ENCODE measurements around the gene BET1.

The BET1 gene

GRCh38 chr7:93958651-93959050, 45.5 kb downstream of the BET1 start:
- Histone ChIP-seq H3K27ac (no peak overlapping the region), H3K36me3 (ENCODE audit: insufficient read depth, low read length) (no peaks in the 10 kb centered on the region), H3K9ac (ENCODE audit: insufficient read length) (no peak overlapping the region), H3K9me3 (ENCODE audit: low read depth, low read length) (no peaks in the 10 kb centered on the region), H3K4me3 (no peak overlapping the region)
- TF ChIP-seq POLR2AphosphoS5 (IDR thresholded peaks at IDR 0.05; ENCODE audit: borderline replicate concordance, low read depth, low read length) (no peak), FOXP2 (optimal IDR thresholded peaks at IDR 0.05; ENCODE audit: control extremely low read depth, extremely low read length, insufficient read depth) (no peak), EZH2 (IDR thresholded peaks at IDR 0.05) (no peak)
- no peak for DNase-seq (ENCODE audit: low read depth, low spot score)

GRCh38 chr7:93958216-93958615, 45.9 kb downstream of the BET1 start:
- no peak overlapping the region for H3K9ac ChIP-seq (ENCODE audit: insufficient read length)
- H3K36me3 ChIP-seq (ENCODE audit: insufficient read depth, low read length) = no peaks in the 10 kb centered on the region
- H3K4me3 ChIP-seq = no peak overlapping the region
- TF ChIP-seq EZH2 (IDR thresholded peaks at IDR 0.05) = no peak
- no peak for TF ChIP-seq POLR2AphosphoS5 (IDR thresholded peaks at IDR 0.05; ENCODE audit: borderline replicate concordance, low read depth, low read length)
- TF ChIP-seq FOXP2 (optimal IDR thresholded peaks at IDR 0.05; ENCODE audit: control extremely low read depth, extremely low read length, insufficient read depth) = no peak
- DNase-seq (ENCODE audit: low read depth, low spot score) = no peak
- H3K27ac ChIP-seq = no peak overlapping the region
- H3K9me3 ChIP-seq (ENCODE audit: low read depth, low read length) = no peaks in the 10 kb centered on the region

- Histone ChIP-seq H3K9ac (ENCODE audit: insufficient read length) (no peak overlapping the region), H3K27ac (no peak overlapping the region), H3K9me3 (ENCODE audit: low read depth, low read length) (no peaks in the 10 kb centered on the region), H3K4me3 (no peak overlapping the region), H3K36me3 (ENCODE audit: insufficient read depth, low read length) (no peaks in the 10 kb centered on the region)
- no peak for DNase-seq (ENCODE audit: low read depth, low spot score)
- TF ChIP-seq POLR2AphosphoS5 (IDR thresholded peaks at IDR 0.05; ENCODE audit: borderline replicate concordance, low read depth, low read length) = no peak
- no peak for TF ChIP-seq FOXP2 (optimal IDR thresholded peaks at IDR 0.05; ENCODE audit: control extremely low read depth, extremely low read length, insufficient read depth)
- no peak for TF ChIP-seq EZH2 (IDR thresholded peaks at IDR 0.05)
Measured at GRCh38 chr7:93957767-93958166, 46.4 kb downstream of the BET1 start.

- Histone ChIP-seq H3K27ac (no peak overlapping the region), H3K36me3 (ENCODE audit: insufficient read depth, low read length) (no peaks in the 10 kb centered on the region), H3K9me3 (ENCODE audit: low read depth, low read length) (no peaks in the 10 kb centered on the region), H3K9ac (ENCODE audit: insufficient read length) (no peak overlapping the region), H3K4me3 (no peak overlapping the region)
- TF ChIP-seq EZH2 (IDR thresholded peaks at IDR 0.05) (no peak), POLR2AphosphoS5 (IDR thresholded peaks at IDR 0.05; ENCODE audit: borderline replicate concordance, low read depth, low read length) (no peak), FOXP2 (optimal IDR thresholded peaks at IDR 0.05; ENCODE audit: control extremely low read depth, extremely low read length, insufficient read depth) (no peak)
- DNase-seq (ENCODE audit: low read depth, low spot score) = no peak
Measured at GRCh38 chr7:93955304-93955703, 48.9 kb downstream of the BET1 start.

DNA sequence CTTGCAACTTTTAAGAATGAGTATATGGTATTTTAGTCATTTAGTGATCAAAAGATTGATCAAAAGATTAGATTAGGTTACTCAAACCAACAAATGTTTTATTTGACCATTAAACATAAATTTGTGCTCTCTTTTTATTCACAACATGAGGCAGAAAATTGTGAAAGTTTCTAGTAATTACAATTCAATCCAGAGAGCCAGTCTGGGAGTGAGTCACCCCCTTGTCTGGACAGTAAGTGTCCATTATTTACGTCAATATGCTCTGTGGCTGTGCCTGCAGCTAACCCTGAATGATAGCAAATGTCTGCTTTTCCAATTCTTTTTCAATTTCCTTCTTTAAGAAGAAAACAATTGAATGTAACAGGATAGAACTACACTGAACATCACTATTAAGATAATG, 54.7 kb downstream of the BET1 start:
- no peak for TF ChIP-seq POLR2AphosphoS5 (IDR thresholded peaks at IDR 0.05; ENCODE audit: borderline replicate concordance, low read depth, low read length)
- no peak for TF ChIP-seq FOXP2 (optimal IDR thresholded peaks at IDR 0.05; ENCODE audit: control extremely low read depth, extremely low read length, insufficient read depth)
- no peak for TF ChIP-seq EZH2 (IDR thresholded peaks at IDR 0.05)
- Histone ChIP-seq H3K9ac (ENCODE audit: insufficient read length) (no peak overlapping the region), H3K4me3 (no peak overlapping the region), H3K9me3 (ENCODE audit: low read depth, low read length) (no peaks in the 10 kb centered on the region), H3K27ac (no peak overlapping the region), H3K36me3 (ENCODE audit: insufficient read depth, low read length) (no peaks in the 10 kb centered on the region)
- no peak for DNase-seq (ENCODE audit: low read depth, low spot score)

DNA sequence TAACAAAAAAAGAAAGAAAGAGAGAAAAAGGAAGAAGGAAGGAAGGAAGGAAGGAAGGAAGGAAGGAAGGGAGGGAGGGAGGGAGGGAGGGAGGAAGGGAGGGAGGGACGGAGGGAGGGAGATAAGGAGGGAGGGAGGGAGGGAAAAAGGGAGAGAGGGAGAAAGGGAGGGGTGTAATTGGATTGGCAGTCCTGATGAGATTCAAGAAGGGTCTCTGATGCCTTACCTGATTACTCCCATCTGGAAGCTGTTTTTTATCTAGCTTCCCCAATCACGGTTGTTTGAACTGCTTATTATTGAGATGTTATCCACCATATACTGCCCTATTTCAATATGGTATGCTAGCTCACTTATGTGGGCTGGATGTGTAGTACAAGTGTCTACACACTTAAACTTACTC, 55.3 kb downstream of the BET1 start:
- no peak for DNase-seq (ENCODE audit: low read depth, low spot score)
- no peak overlapping the region for H3K9ac ChIP-seq (ENCODE audit: insufficient read length)
- no peaks in the 10 kb centered on the region for H3K36me3 ChIP-seq (ENCODE audit: insufficient read depth, low read length)
- no peak overlapping the region for H3K27ac ChIP-seq
- no peaks in the 10 kb centered on the region for H3K9me3 ChIP-seq (ENCODE audit: low read depth, low read length)
- no peak for TF ChIP-seq EZH2 (IDR thresholded peaks at IDR 0.05)
- TF ChIP-seq FOXP2 (optimal IDR thresholded peaks at IDR 0.05; ENCODE audit: control extremely low read depth, extremely low read length, insufficient read depth) = no peak
- no peak for TF ChIP-seq POLR2AphosphoS5 (IDR thresholded peaks at IDR 0.05; ENCODE audit: borderline replicate concordance, low read depth, low read length)
- H3K4me3 ChIP-seq = no peak overlapping the region

- H3K9ac ChIP-seq (ENCODE audit: insufficient read length) = no peak overlapping the region
- DNase-seq (ENCODE audit: low read depth, low spot score) = no peak
- H3K27ac ChIP-seq = no peak overlapping the region
- no peaks in the 10 kb centered on the region for H3K9me3 ChIP-seq (ENCODE audit: low read depth, low read length)
- H3K36me3 ChIP-seq (ENCODE audit: insufficient read depth, low read length) = no peaks in the 10 kb centered on the region
- H3K4me3 ChIP-seq = no peak overlapping the region
- no peak for TF ChIP-seq FOXP2 (optimal IDR thresholded peaks at IDR 0.05; ENCODE audit: control extremely low read depth, extremely low read length, insufficient read depth)
- no peak for TF ChIP-seq EZH2 (IDR thresholded peaks at IDR 0.05)
- no peak for TF ChIP-seq POLR2AphosphoS5 (IDR thresholded peaks at IDR 0.05; ENCODE audit: borderline replicate concordance, low read depth, low read length)
Measured at GRCh38 chr7:93948106-93948505, 56.0 kb downstream of the BET1 start.

- Histone ChIP-seq H3K4me3 (no peak overlapping the region), H3K36me3 (ENCODE audit: insufficient read depth, low read length) (no peaks in the 10 kb centered on the region), H3K27ac (no peak overlapping the region), H3K9me3 (ENCODE audit: low read depth, low read length) (no peaks in the 10 kb centered on the region), H3K9ac (ENCODE audit: insufficient read length) (no peak overlapping the region)
- DNase-seq (ENCODE audit: low read depth, low spot score) = no peak
- no peak for TF ChIP-seq POLR2AphosphoS5 (IDR thresholded peaks at IDR 0.05; ENCODE audit: borderline replicate concordance, low read depth, low read length)
- no peak for TF ChIP-seq FOXP2 (optimal IDR thresholded peaks at IDR 0.05; ENCODE audit: control extremely low read depth, extremely low read length, insufficient read depth)
- TF ChIP-seq EZH2 (IDR thresholded peaks at IDR 0.05) = no peak
Measured at GRCh38 chr7:93945756-93946535, 58.2 kb downstream of the BET1 start.

GRCh38 chr7:93945083-93945482, 59.1 kb downstream of the BET1 start:
- Histone ChIP-seq H3K9ac (ENCODE audit: insufficient read length) (no peak overlapping the region), H3K27ac (no peak overlapping the region), H3K4me3 (no peak overlapping the region), H3K9me3 (ENCODE audit: low read depth, low read length) (no peaks in the 10 kb centered on the region), H3K36me3 (ENCODE audit: insufficient read depth, low read length) (no peaks in the 10 kb centered on the region)
- no peak for DNase-seq (ENCODE audit: low read depth, low spot score)
- TF ChIP-seq POLR2AphosphoS5 (IDR thresholded peaks at IDR 0.05; ENCODE audit: borderline replicate concordance, low read depth, low read length) = no peak
- no peak for TF ChIP-seq FOXP2 (optimal IDR thresholded peaks at IDR 0.05; ENCODE audit: control extremely low read depth, extremely low read length, insufficient read depth)
- TF ChIP-seq EZH2 (IDR thresholded peaks at IDR 0.05) = no peak

All from SK-N-MC (cell line).